B cell (primary cell): Measurements from ENCODE around the gene GLOD5.
"Not testable (repeated sequence)": the region's sequence is repeated elsewhere in the genome, so short reads cannot be mapped to it uniquely, and the experiment has no call there.

Experiments
- CTCF ChIP-seq: fragments of 200-600 bp; IDR thresholded peaks from one replicate; pipeline ENCODE4 v1.8.0; 2022; ENCODE audit warnings: antibody characterized with exemption, mild to moderate bottlenecking
- EZH2 ChIP-seq: IDR thresholded peaks from 2 replicates; pipeline ENCODE4 v1.6.1; 2012; ENCODE audit warnings: borderline replicate concordance, low read depth, mild to moderate bottlenecking, moderate library complexity, low read length; ENCODE audit not compliant: insufficient read depth, poor library complexity, severe bottlenecking

- TF ChIP-seq CTCF, EZH2: not testable (repeated sequence)
Measured at GRCh38 chrX:48819394-48819793, 57.8 kb downstream of the GLOD5 start.
